Nephron (organoid): ENCODE measurements around the gene S100A3.

ENCODE experiments used
- H3K27ac Mint-ChIP-seq, 3 experiments: 2 replicates each; pipeline ENCODE4 v1.8.0; 2020; ENCODE audit warnings: mixed read lengths in 3 of 3, mild to moderate bottlenecking in 2 of 3, moderate library complexity in 1 of 3
- H3K27me3 Mint-ChIP-seq: 2 replicates; pipeline ENCODE4 v1.8.0; 2021; ENCODE audit warnings: low read depth, mild to moderate bottlenecking, moderate library complexity, mixed read lengths
- H3K36me3 Mint-ChIP-seq: 2 replicates; pipeline ENCODE4 v1.8.0; 2020; ENCODE audit warnings: low read depth, mixed read lengths
- H3K4me1 Mint-ChIP-seq: 2 replicates; pipeline ENCODE4 v1.8.0; 2020; ENCODE audit warnings: mixed read lengths
- H3K4me3 Mint-ChIP-seq, 3 experiments: 2 replicates each; pipeline ENCODE4 v1.8.0; 2020; ENCODE audit warnings: mild to moderate bottlenecking in 3 of 3, mixed read lengths in 3 of 3, moderate library complexity in 2 of 3
- H3K9me3 Mint-ChIP-seq: 2 replicates; pipeline ENCODE4 v1.8.0; 2020; ENCODE audit warnings: mixed read lengths
- CTCF ChIP-seq, 3 experiments: fragments of 200-600 bp; sonication (generic); IDR thresholded peaks; one replicate each; pipeline ENCODE4 v1.5.0; 2021; ENCODE audit warnings: antibody characterized with exemption in 3 of 3; ENCODE audit not compliant: unreplicated experiment in 3 of 3

The S100A3 gene

GRCh38 chr1:153506386-153506785 is 42.7 kb downstream of the S100A3 start:
- Mint-ChIP-seq H3K27ac (peak overlapping the region; percentile 81 to 96 (median 90)), H3K4me3 (no peak overlapping the region), H3K27me3 (no peaks in the 10 kb centered on the region), H3K4me1 (peaks cover 36% of the 10 kb centered on the region), H3K36me3 (no peaks in the 10 kb centered on the region), H3K9me3 (no peaks in the 10 kb centered on the region)
- TF ChIP-seq CTCF (IDR thresholded peaks at IDR 0.05; ENCODE audit: unreplicated experiment in 3 of 3) = no peak

- Mint-ChIP-seq H3K27me3 (no peaks in the 10 kb centered on the region), H3K9me3 (no peaks in the 10 kb centered on the region), H3K4me1 (peaks cover 29% of the 10 kb centered on the region), H3K36me3 (no peaks in the 10 kb centered on the region), H3K27ac (peak overlapping the region; percentile 81 to 96 (median 90)), H3K4me3 (no peak overlapping the region)
- TF ChIP-seq CTCF (IDR thresholded peaks at IDR 0.05; ENCODE audit: unreplicated experiment in 3 of 3) = no peak
Measured at GRCh38 chr1:153505576-153505975, 43.5 kb downstream of the S100A3 start.

- H3K9me3 Mint-ChIP-seq = no peaks in the 10 kb centered on the region
- H3K4me3 Mint-ChIP-seq = no peak overlapping the region
- peak overlapping the region in 2 of 3 experiments; percentile 55 to 63 for H3K27ac Mint-ChIP-seq
- no peak for TF ChIP-seq CTCF (IDR thresholded peaks at IDR 0.05; ENCODE audit: unreplicated experiment in 3 of 3)
- H3K4me1 Mint-ChIP-seq = peaks cover 35% of the 10 kb centered on the region
- no peaks in the 10 kb centered on the region for H3K27me3 Mint-ChIP-seq
- no peaks in the 10 kb centered on the region for H3K36me3 Mint-ChIP-seq
Measured at GRCh38 chr1:153503766-153504165, 45.3 kb downstream of the S100A3 start.

GRCh38 chr1:153498746-153499145 is 50.3 kb downstream of the S100A3 start:
- H3K4me3 Mint-ChIP-seq = no peak overlapping the region
- no peaks in the 10 kb centered on the region for H3K9me3 Mint-ChIP-seq
- H3K4me1 Mint-ChIP-seq = peaks cover 13% of the 10 kb centered on the region
- no peaks in the 10 kb centered on the region for H3K36me3 Mint-ChIP-seq
- no peaks in the 10 kb centered on the region for H3K27me3 Mint-ChIP-seq
- peak overlapping the region in 2 of 3 experiments; percentile 3 to 29 for H3K27ac Mint-ChIP-seq
- TF ChIP-seq CTCF (IDR thresholded peaks at IDR 0.05; ENCODE audit: unreplicated experiment in 3 of 3) = no peak
